ENCODE results near the gene NAV2.

The NAV2 gene

DNA sequence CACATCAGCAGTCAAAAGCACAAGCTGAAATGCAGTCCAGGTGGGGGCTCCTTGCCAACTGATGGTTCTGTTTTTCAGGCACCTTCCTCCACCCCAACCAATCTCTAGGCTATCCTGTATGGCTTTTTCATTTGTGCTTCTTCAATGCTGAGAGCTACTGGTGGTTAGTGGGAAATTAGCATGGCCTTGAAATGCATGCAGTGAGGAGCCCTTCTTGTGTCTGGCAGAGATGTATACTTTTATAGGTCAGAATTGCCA, 167.4 kb downstream of the NAV2 start:
- in situ Hi-C loops (cut with HindIII; ENCODE audit: low sequenced_read_pairs) = loop anchor here (25.0 kb wide), 1 partner anchor 318 kb away; no protein-coding TSS in a partner anchor
- TF ChIP-seq, protein P1, sequence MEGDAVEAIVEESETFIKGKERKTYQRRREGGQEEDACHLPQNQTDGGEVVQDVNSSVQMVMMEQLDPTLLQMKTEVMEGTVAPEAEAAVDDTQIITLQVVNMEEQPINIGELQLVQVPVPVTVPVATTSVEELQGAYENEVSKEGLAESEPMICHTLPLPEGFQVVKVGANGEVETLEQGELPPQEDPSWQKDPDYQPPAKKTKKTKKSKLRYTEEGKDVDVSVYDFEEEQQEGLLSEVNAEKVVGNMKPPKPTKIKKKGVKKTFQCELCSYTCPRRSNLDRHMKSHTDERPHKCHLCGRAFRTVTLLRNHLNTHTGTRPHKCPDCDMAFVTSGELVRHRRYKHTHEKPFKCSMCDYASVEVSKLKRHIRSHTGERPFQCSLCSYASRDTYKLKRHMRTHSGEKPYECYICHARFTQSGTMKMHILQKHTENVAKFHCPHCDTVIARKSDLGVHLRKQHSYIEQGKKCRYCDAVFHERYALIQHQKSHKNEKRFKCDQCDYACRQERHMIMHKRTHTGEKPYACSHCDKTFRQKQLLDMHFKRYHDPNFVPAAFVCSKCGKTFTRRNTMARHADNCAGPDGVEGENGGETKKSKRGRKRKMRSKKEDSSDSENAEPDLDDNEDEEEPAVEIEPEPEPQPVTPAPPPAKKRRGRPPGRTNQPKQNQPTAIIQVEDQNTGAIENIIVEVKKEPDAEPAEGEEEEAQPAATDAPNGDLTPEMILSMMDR (IDR thresholded peaks at IDR 0.05; ENCODE audit: low read depth, low read length, missing control alignments) = no peak
- H3K4me3 ChIP-seq (ENCODE audit: low read depth, low read length) = no peak overlapping the region
- no peak for DNase-seq (ENCODE audit: low read depth)

DNA sequence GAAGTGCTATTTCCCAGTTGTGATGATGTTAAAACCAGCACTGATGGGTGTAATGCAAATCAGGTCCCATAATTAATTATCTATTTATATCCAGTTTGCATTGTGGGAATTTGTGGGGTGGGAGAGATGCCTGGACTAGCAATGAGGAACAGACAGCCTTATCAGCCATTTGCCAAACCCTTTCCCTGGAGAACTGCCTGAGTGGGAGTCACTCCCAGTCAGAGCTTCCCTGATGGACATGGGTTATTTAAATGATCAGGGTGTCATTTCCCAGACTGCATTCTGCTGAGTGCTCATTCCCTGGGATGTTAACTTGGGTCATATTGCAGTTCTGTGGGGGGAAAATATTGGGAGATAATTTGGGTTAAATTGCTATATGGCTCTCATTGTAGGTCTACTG, 168.5 kb downstream of the NAV2 start:
- in situ Hi-C loops (cut with HindIII; ENCODE audit: low sequenced_read_pairs) = loop anchor here (25.0 kb wide), 1 partner anchor 319 kb away; no protein-coding TSS in a partner anchor
- DNase-seq (ENCODE audit: low read depth) = no peak
- H3K4me3 ChIP-seq (ENCODE audit: low read depth, low read length) = no peak overlapping the region
- TF ChIP-seq, protein P1 (IDR thresholded peaks at IDR 0.05; ENCODE audit: low read depth, low read length, missing control alignments) = no peak

DNA sequence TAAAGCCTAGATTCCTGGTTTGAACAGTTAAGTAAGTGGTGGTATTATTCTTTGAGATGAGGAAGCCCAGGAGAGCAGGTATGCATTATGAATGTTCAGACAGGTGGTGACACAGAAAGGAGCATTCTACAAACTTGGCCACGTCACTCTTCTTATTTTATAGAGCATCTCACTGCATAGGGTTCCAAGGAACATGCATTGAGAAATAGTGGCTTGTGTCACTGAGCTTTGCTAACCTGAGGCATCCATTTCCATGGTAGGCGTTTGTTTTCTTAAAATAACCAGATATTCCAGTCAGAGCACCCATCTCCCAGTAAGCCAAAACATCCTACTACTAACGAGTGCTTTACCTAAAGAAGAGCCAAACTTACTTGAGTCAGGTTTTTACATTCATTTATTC, 169.7 kb downstream of the NAV2 start:
- no peak for DNase-seq (ENCODE audit: low read depth)
- TF ChIP-seq, protein P1 (IDR thresholded peaks at IDR 0.05; ENCODE audit: low read depth, low read length, missing control alignments) = no peak
- in situ Hi-C loops (cut with HindIII; ENCODE audit: low sequenced_read_pairs) = loop anchor here (25.0 kb wide), 1 partner anchor 320 kb away; no protein-coding TSS in a partner anchor
- no peak overlapping the region for H3K4me3 ChIP-seq (ENCODE audit: low read depth, low read length)

DNA sequence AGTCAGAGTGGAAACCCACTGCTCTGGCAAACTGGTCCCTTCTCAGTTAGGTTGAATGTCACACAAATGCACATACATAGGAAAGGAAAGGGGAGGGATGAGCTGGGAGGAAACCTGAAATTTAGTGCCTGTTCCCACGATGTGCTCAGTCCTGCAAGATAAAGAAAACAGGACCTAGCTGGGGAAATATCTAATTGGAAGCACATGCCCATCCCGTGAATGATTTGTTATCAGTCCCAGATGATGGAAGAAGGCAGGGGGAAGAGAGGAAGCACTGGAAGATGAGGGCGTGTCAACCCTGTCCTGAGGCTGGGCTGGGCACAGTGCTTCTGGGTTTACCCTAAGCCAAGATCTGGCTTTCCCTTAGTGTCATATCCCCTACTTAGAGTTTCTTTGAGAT, 173.9 kb downstream of the NAV2 start:
- TF ChIP-seq, protein P1 (IDR thresholded peaks at IDR 0.05; ENCODE audit: low read depth, low read length, missing control alignments) = no peak
- no peak for DNase-seq (ENCODE audit: low read depth)
- H3K4me3 ChIP-seq (ENCODE audit: low read depth, low read length) = no peak overlapping the region
- in situ Hi-C loops (cut with HindIII; ENCODE audit: low sequenced_read_pairs) = loop anchor here (25.0 kb wide), 1 partner anchor 324 kb away; no protein-coding TSS in a partner anchor

DNA sequence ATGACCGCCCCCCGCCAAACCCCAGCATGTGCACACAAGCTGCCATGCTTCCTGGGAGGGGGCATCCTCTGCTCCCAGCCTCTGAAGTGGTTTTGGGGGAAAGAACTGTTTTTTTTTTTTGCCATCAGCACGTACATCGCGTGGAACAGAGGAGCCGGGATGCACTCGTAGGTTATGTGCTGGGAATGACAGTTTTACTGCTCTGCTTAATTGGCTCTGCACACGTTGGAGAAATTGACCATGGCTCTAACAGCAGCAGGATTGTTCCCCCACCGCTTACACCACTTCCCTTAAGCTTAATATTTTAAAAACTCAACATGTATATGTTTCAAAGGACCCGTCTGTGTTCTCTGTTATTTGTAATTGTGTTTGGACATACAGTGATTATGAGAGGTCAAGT, 175.2 kb downstream of the NAV2 start:
- in situ Hi-C loops (cut with HindIII; ENCODE audit: low sequenced_read_pairs) = loop anchor here (25.0 kb wide), 1 partner anchor 326 kb away; no protein-coding TSS in a partner anchor
- no peak for DNase-seq (ENCODE audit: low read depth)
- H3K4me3 ChIP-seq (ENCODE audit: low read depth, low read length) = no peak overlapping the region
- TF ChIP-seq, protein P1 (IDR thresholded peaks at IDR 0.05; ENCODE audit: low read depth, low read length, missing control alignments) = no peak

DNA sequence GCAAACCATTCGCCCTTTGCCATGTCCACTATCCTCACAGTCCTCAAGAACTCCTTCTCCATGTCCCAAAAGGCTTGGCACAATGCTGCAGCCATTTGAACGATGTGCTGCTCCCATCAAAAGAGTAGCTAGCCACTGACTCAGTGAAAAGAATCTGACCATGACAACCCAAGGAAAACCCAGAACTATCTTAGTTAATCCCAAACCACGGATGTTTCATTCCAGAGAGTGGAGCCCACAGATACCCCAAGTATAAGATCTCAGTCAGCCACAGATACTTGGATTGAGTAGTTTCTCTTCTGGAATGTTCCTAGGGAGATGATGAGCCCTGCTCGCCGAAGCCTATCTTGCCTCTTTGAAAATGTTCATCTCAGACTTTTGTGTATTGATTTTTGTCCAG, 176.9 kb downstream of the NAV2 start:
- DNase-seq (ENCODE audit: low read depth) = peak; percentile 35
- H3K4me3 ChIP-seq (ENCODE audit: low read depth, low read length) = no peak overlapping the region
- in situ Hi-C loops (cut with HindIII; ENCODE audit: low sequenced_read_pairs) = loop anchor here (25.0 kb wide), 1 partner anchor 327 kb away; no protein-coding TSS in a partner anchor
- TF ChIP-seq, protein P1 (IDR thresholded peaks at IDR 0.05; ENCODE audit: low read depth, low read length, missing control alignments) = no peak

Data from astrocyte of the cerebellum (primary cell).